ENCODE data around the gene PRX.
"Not testable (repeated sequence)": the region's sequence is repeated elsewhere in the genome, so short reads cannot be mapped to it uniquely, and the experiment has no call there.

- not testable (repeated sequence) for TF ChIP-seq CTCF (conservative IDR thresholded peaks at IDR 0.05; ENCODE audit: low read depth, low read length); EZH2 (IDR thresholded peaks at IDR 0.05; ENCODE audit: borderline replicate concordance, low read depth, low read length, poor library complexity, severe bottlenecking)
These were observed 4.6 kb downstream of the PRX start for GRCh38 chr19:40408598-40408925.
